ENCODE measurements around the gene TGM1. TPM values are rescaled to one million over a fixed set of nuclear protein-coding genes. Genes with fewer than 3 reads are reported as not detected.

TGM1 gene
- total RNA-seq, 6 experiments from 2014 or later = 0.97 to 2.9 (median 1.3) TPM

DNA sequence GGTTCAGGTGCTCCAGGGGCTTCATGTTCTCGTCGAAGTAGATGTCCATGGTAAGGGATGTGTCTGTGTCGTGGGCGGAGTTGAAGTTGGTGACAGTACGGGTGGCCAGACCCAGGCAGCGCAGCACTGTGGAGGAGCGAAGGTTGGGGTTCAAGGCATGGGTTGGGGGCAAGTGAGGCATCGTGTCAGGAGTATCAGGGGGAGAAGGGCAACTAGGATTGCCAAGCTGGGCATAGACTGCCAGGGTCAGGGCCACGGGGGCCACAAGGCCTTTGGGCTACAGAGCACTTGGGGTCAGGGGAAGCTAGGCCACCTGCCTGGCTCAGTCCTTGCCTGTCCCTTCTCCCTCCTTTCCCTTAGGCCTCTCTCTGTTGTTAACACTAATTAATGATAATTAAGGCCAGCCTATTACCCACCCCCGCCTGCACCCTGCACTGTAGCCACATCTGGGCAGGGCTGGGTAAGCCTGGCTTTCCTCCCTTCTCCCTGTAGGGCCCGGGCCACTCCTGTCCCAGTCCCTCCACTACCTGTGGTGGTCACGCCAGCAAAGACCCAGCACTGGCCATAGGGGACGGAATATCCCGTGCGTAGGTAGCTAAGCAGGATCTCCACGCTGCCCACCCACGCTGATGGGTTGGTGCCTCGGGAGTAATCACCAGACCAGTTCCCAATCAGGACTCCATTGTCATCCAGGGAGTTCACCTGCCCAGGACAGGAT lies 4.3 kb downstream of the TGM1 start:
- Mint-ChIP-seq H3K4me1 (ENCODE audit: low read depth) (peaks cover 18% of the 10 kb centered on the region; the same call in 1 of the 2 replicates), H3K9me3 (no peaks in the 10 kb centered on the region), H3K36me3 (ENCODE audit: low read depth) (no peaks in the 10 kb centered on the region), H3K27ac (no peak overlapping the region), H3K4me3 (no peak overlapping the region), H3K27me3 (ENCODE audit: insufficient read depth) (peaks cover 2% of the 10 kb centered on the region; the same call in 1 of the 2 replicates)
- TF ChIP-seq CTCF (IDR thresholded peaks at IDR 0.05) = no peak
- DNase-seq = no peak

GRCh38 chr14:24258119-24258518 lies 4.9 kb downstream of the TGM1 start:
- TF ChIP-seq CTCF (IDR thresholded peaks at IDR 0.05) = no peak
- Mint-ChIP-seq H3K27ac (no peak overlapping the region), H3K9me3 (no peaks in the 10 kb centered on the region)

DNA sequence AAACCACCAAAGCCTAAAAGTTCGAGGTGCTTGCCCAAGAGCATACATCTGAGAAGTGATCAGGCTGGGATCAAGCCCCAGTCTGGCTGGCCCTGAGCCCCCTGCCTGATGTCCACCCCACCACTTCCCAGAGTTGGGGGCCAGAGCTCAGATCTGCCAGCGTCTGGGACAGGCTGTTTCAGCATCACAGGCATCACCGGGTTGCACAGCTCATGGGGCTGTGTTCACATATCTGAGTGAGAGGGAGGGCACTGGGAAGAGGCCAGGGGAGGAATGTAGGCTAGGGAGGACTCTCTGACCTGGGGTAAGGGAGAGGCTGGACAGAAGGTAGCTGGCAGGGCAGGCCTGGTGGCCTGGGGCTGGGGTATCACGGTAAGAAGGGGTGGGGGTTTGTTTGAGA lies 6.0 kb downstream of the TGM1 start:
- peaks cover 2% of the 10 kb centered on the region; the same call in 1 of the 2 replicates for H3K27me3 Mint-ChIP-seq (ENCODE audit: insufficient read depth)
- no peaks in the 10 kb centered on the region for H3K9me3 Mint-ChIP-seq
- H3K27ac Mint-ChIP-seq = no peak overlapping the region
- DNase-seq = no peak
- H3K36me3 Mint-ChIP-seq (ENCODE audit: low read depth) = no peaks in the 10 kb centered on the region
- no peak overlapping the region for H3K4me3 Mint-ChIP-seq
- H3K4me1 Mint-ChIP-seq (ENCODE audit: low read depth) = peaks cover 22% of the 10 kb centered on the region
- no peak for TF ChIP-seq CTCF (IDR thresholded peaks at IDR 0.05)

More at GRCh38 chr14:24258119-24258518, 4.9 kb downstream of the TGM1 start:
- Mint-ChIP-seq H3K4me1 (ENCODE audit: low read depth) (peaks cover 18% of the 10 kb centered on the region; the same call in 1 of the 2 replicates), H3K36me3 (ENCODE audit: low read depth) (no peaks in the 10 kb centered on the region), H3K27me3 (ENCODE audit: insufficient read depth) (peaks cover 2% of the 10 kb centered on the region; the same call in 1 of the 2 replicates), H3K4me3 (no peak overlapping the region)
- no peak for DNase-seq

DNA sequence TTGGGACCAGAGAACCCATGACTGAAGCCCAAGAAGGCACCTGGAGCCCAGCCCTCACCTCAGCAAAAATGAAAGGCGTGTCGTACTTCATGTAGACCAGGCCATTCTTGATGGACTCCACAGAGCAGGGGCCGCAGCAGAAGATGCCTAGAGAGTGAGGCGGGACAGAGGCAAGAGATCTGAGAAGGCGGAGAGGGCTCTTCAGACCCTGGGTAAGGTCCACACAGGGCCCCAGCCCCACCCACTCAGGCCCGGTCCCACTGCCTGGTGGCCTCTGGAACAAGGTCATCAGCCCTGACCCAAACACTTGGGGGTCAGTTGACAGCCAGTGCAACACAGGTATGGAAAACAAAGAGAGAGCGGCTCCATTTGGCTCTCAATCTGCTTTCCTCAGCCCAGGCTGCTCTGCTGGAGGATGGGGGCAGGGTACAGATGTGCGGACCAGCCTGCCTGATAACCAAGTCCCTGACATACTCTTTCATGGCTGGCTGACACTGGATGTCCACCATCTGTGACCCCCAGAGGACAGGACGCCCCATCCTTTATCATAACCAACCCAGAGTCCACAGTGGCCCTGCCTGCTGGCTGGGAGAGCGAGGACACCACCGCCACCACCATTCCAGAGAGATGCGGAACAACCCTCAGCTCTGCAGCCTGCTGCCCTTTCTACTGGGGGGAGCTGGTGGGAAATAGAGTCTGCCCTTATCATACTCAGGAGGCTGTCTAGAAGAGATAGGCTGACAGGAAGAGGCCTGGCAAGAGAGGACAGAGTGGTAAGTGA lies 6.9 kb downstream of the TGM1 start:
- Mint-ChIP-seq H3K9me3 (no peaks in the 10 kb centered on the region), H3K27me3 (ENCODE audit: insufficient read depth) (peaks cover 3% of the 10 kb centered on the region; the same call in 1 of the 2 replicates), H3K4me3 (no peak overlapping the region), H3K36me3 (ENCODE audit: low read depth) (no peaks in the 10 kb centered on the region), H3K4me1 (ENCODE audit: low read depth) (peaks cover 30% of the 10 kb centered on the region), H3K27ac (no peak overlapping the region)
- no peak for DNase-seq
- TF ChIP-seq CTCF (IDR thresholded peaks at IDR 0.05) = no peak

DNA sequence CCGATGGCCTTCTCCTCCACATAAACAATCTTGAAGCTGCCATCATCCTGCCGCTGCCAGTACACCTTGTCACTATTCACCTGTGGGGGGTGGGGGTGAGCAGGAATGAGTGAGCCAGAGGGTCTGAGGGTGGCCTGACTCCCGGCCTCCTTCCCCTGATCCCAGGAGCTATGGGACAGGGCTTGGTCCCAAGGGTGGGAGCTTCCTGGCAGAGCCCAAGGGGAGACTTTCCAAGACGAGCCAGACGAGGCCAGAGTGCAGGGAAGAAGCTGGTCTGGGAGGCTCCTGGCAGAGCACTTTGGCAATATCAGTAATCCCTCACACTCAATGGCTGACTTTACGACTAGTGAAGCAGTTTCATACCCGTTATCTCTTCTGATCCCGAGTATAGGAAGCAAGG lies 7.5 kb downstream of the TGM1 start:
- Mint-ChIP-seq H3K4me1 (ENCODE audit: low read depth) (peaks cover 30% of the 10 kb centered on the region), H3K9me3 (no peaks in the 10 kb centered on the region), H3K27ac (no peak overlapping the region), H3K36me3 (ENCODE audit: low read depth) (no peaks in the 10 kb centered on the region), H3K27me3 (ENCODE audit: insufficient read depth) (peaks cover 6% of the 10 kb centered on the region; the same call in 1 of the 2 replicates), H3K4me3 (no peak overlapping the region)
- TF ChIP-seq CTCF (IDR thresholded peaks at IDR 0.05) = no peak
- no peak for DNase-seq

Data from HFFc6 (cell line).